SU-DHL-6 (cell line): ENCODE data around the gene LAT.

Source experiments
- H2AFZ ChIP-seq: fragments of 200-600 bp; sonication (generic); 2 replicates; pipeline ENCODE4 v1.6.1; 2014; ENCODE audit warnings: low read depth, mild to moderate bottlenecking, moderate library complexity, mixed read lengths, antibody characterized with exemption, low read length; ENCODE audit not compliant: severe bottlenecking
- H3F3A ChIP-seq: fragments of 200-600 bp; shearing (Covaris generic); 2 replicates; pipeline ENCODE4 v1.6.0; 2016; ENCODE audit warnings: antibody characterized with exemption, mild to moderate bottlenecking; ENCODE audit not compliant: insufficient read depth
- H3K27ac ChIP-seq: fragments of 200-600 bp; sonication (generic); 2 replicates; pipeline ENCODE4 v1.5.1; 2016; ENCODE audit warnings: low read depth, mild to moderate bottlenecking, low read length, moderate library complexity, mixed read lengths
- H3K27me3 ChIP-seq: fragments of 200-600 bp; sonication (generic), shearing (Covaris generic); 2 replicates; pipeline ENCODE4 v1.6.0; 2014; ENCODE audit warnings: mild to moderate bottlenecking, low read length
- H3K36me3 ChIP-seq: fragments of 200-600 bp; sonication (generic); 2 replicates; pipeline ENCODE4 v1.6.1; 2014; ENCODE audit warnings: mild to moderate bottlenecking, low read length, mixed read lengths
- H3K4me2 ChIP-seq: fragments of 300-600, 200-600 bp; shearing (Covaris generic), sonication (generic); 2 replicates; pipeline ENCODE4 v1.6.0; 2014; ENCODE audit warnings: low read length, low read depth, mild to moderate bottlenecking; ENCODE audit not compliant: poor library complexity, severe bottlenecking
- H3K4me3 ChIP-seq: fragments of 200-600 bp; sonication (generic); 2 replicates; pipeline ENCODE4 v1.5.1; 2014; ENCODE audit warnings: antibody characterized with exemption, low read length, mild to moderate bottlenecking, mixed read lengths; ENCODE audit not compliant: insufficient read depth, poor library complexity, severe bottlenecking
- H3K79me2 ChIP-seq: fragments of 200-600 bp; sonication (generic); 2 replicates; pipeline ENCODE4 v1.6.1; 2014; ENCODE audit warnings: mild to moderate bottlenecking, low read length, moderate library complexity; ENCODE audit not compliant: insufficient read depth
- H3K9ac ChIP-seq: fragments of 200-600 bp; sonication (generic); 2 replicates; pipeline ENCODE4 v1.7.0; 2014; ENCODE audit warnings: mild to moderate bottlenecking, low read length
- H3K9me2 ChIP-seq: fragments of 200-600 bp; sonication (generic); replicated peaks from 2 replicates; pipeline ENCODE4 v1.6.1; 2014; ENCODE audit warnings: low read length; ENCODE audit not compliant: insufficient read depth
- H3K9me3 ChIP-seq: fragments of 200-600 bp; sonication (generic); 2 replicates; pipeline ENCODE4 v1.6.1; 2014; ENCODE audit warnings: low read length, mixed read lengths; ENCODE audit not compliant: insufficient read depth
- H4K20me1 ChIP-seq: fragments of 200-600 bp; sonication (generic); 2 replicates; pipeline ENCODE4 v1.6.1; 2014; ENCODE audit warnings: low read depth, mild to moderate bottlenecking, antibody characterized with exemption, low read length, moderate library complexity, mixed read lengths
- CTCF ChIP-seq: fragments of 200-600 bp; sonication (generic); IDR thresholded peaks from one replicate; pipeline ENCODE4 v1.5.1; 2017; ENCODE audit warnings: antibody characterized with exemption, mild to moderate bottlenecking, low read length, moderate library complexity; ENCODE audit not compliant: insufficient read depth, poor library complexity, severe bottlenecking
- EZH2phosphoT487 ChIP-seq: fragments of 200-600 bp; sonication (generic), shearing (Covaris generic); conservative IDR thresholded peaks from 2 replicates; pipeline ENCODE4 v1.6.1; 2018; ENCODE audit warnings: mild to moderate bottlenecking, antibody characterized with exemption, low read length, moderate library complexity, mixed read lengths

LAT gene

GRCh38 chr16:28983644-28984043 lies 1.2 kb upstream of the LAT start:
- H3F3A ChIP-seq = no peaks in the 10 kb centered on the region
- H3K36me3 ChIP-seq = no peaks in the 10 kb centered on the region
- no peak overlapping the region for H3K9ac ChIP-seq
- H3K4me3 ChIP-seq = no peak overlapping the region
- no peak overlapping the region for H2AFZ ChIP-seq
- H3K4me2 ChIP-seq = no peak overlapping the region
- H3K9me2 ChIP-seq = no peaks in the 10 kb centered on the region
- H3K27me3 ChIP-seq = no peaks in the 10 kb centered on the region
- no peak overlapping the region for H3K27ac ChIP-seq
- no peak for TF ChIP-seq EZH2phosphoT487
- no peak for TF ChIP-seq CTCF
- no peaks in the 10 kb centered on the region for H3K79me2 ChIP-seq
- no peaks in the 10 kb centered on the region for H4K20me1 ChIP-seq
- H3K9me3 ChIP-seq = no peaks in the 10 kb centered on the region

DNA sequence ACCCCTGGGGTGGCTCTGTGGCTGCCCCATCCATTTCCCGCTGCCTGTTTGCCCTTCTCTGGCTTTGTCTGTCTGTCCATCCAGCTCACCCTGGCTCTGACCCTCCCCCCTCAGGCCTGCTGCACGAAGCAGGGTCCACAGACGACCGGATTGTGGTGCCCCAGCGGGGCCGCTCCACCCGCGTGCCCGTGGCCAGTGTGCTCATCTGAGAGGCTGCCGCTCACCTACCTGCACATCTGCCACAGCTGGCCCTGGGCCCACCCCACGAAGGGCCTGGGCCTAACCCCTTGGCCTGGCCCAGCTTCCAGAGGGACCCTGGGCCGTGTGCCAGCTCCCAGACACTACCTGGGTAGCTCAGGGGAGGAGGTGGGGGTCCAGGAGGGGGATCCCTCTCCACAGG lies 761 bp upstream of the LAT start:
- Histone ChIP-seq H3K36me3 (no peaks in the 10 kb centered on the region), H4K20me1 (no peaks in the 10 kb centered on the region), H2AFZ (no peak overlapping the region), H3K4me3 (no peak overlapping the region), H3K9me2 (no peaks in the 10 kb centered on the region), H3K9ac (no peak overlapping the region), H3K9me3 (no peaks in the 10 kb centered on the region), H3K79me2 (no peaks in the 10 kb centered on the region), H3K27me3 (no peaks in the 10 kb centered on the region), H3K27ac (no peak overlapping the region), H3K4me2 (no peak overlapping the region), H3F3A (no peaks in the 10 kb centered on the region)
- TF ChIP-seq CTCF = no peak
- TF ChIP-seq EZH2phosphoT487 = no peak

DNA sequence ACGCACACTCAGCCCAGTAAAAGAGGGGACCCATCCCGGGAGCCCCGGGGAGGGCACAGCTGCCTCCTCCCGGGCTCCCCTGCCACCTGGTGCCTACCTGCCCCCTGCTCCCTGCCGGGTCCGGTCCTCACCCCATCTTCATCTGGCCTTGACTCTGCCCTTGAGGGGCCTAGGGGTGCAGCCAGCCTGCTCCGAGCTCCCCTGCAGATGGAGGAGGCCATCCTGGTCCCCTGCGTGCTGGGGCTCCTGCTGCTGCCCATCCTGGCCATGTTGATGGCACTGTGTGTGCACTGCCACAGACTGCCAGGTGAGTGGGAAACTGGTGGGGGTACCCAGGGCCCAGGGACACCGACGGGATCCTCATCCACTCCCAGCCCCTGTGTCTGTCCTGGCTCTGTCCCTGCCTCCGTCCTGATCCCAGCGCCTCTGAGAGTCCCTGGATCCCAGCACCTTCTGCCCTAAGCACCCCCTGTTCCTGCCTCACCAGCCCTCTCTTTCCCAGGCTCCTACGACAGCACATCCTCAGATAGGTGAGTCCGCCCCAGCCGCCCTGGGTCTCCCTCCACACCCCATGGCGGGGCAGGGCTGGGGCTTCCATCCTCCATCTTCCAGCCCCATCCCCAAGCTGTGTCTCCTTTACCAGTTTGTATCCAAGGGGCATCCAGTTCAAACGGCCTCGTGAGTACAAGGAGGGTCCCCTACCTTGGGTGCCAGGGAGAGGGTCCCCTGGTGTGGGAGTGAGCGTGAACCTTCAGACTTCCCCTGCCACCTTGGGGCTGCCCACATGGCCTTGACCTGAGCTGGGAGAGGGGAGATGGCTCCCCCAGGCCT lies 574 bp downstream of the LAT start:
- peak overlapping the region; percentile 56 for H3K4me2 ChIP-seq
- no peaks in the 10 kb centered on the region for H4K20me1 ChIP-seq
- peak overlapping the region; percentile 72 for H2AFZ ChIP-seq
- no peaks in the 10 kb centered on the region for H3K9me2 ChIP-seq
- H3K9ac ChIP-seq = peak overlapping the region; percentile 58
- no peaks in the 10 kb centered on the region for H3K36me3 ChIP-seq
- H3K4me3 ChIP-seq = peak overlapping the region; percentile 48
- TF ChIP-seq CTCF = no peak
- no peaks in the 10 kb centered on the region for H3K27me3 ChIP-seq
- no peaks in the 10 kb centered on the region for H3F3A ChIP-seq
- H3K79me2 ChIP-seq = no peaks in the 10 kb centered on the region
- no peaks in the 10 kb centered on the region for H3K9me3 ChIP-seq
- peak overlapping the region; percentile 40 for H3K27ac ChIP-seq
